Measurements from ENCODE around the gene SSR3.

- no peak for TF ChIP-seq POLR2A (IDR thresholded peaks at IDR 0.05; ENCODE audit: low read depth, low read length)
- TF ChIP-seq CTCF (IDR thresholded peaks at IDR 0.05; ENCODE audit: extremely low read depth in 1 of 2, insufficient read depth in 1 of 2, low read depth in 1 of 2, low read length in 2 of 2) = no peak
Measured at GRCh38 chr3:156511987-156512677, 42.8 kb downstream of the SSR3 start.
